Thyroid gland (tissue), 4 donors: ENCODE results near the gene ULK1.

ENCODE experiments used
- CTCF ChIP-seq, 6 experiments: fragments of 200-600 bp in 3 of 6; fragments of 450-650 bp in 3 of 6; sonication (generic) in 3 of 6; IDR thresholded peaks; one replicate each; pipeline ENCODE4 v1.5.1; 2016 to 2019; ENCODE audit warnings: antibody characterized with exemption in 6 of 6, mild to moderate bottlenecking in 2 of 6, inconsistent platforms in 1 of 6, moderate library complexity in 1 of 6
- POLR2A ChIP-seq, 2 donors: fragments of 450-650 bp; IDR thresholded peaks; one replicate each; pipeline ENCODE4 v1.6.1; 2017; ENCODE audit warnings: antibody characterized with exemption in 2 of 2, mild to moderate bottlenecking in 2 of 2, moderate library complexity in 1 of 2

GRCh38 chr12:131943876-131944275, 49.5 kb downstream of the ULK1 start:
- no peak for TF ChIP-seq POLR2A (IDR thresholded peaks at IDR 0.05)
- TF ChIP-seq CTCF (IDR thresholded peaks at IDR 0.05): no peak
